T follicular helper cell (primary cell): ENCODE measurements around the gene MRPL49.
"Not testable (repeated sequence)": the region's sequence is repeated elsewhere in the genome, so short reads cannot be mapped to it uniquely, and the experiment has no call there.

Experiments used
- DNase-seq: peaks from one replicate; pipeline ENCODE4 v3.0.0-alpha.2; 2020; ENCODE audit warnings: low read depth

The MRPL49 gene

DNA sequence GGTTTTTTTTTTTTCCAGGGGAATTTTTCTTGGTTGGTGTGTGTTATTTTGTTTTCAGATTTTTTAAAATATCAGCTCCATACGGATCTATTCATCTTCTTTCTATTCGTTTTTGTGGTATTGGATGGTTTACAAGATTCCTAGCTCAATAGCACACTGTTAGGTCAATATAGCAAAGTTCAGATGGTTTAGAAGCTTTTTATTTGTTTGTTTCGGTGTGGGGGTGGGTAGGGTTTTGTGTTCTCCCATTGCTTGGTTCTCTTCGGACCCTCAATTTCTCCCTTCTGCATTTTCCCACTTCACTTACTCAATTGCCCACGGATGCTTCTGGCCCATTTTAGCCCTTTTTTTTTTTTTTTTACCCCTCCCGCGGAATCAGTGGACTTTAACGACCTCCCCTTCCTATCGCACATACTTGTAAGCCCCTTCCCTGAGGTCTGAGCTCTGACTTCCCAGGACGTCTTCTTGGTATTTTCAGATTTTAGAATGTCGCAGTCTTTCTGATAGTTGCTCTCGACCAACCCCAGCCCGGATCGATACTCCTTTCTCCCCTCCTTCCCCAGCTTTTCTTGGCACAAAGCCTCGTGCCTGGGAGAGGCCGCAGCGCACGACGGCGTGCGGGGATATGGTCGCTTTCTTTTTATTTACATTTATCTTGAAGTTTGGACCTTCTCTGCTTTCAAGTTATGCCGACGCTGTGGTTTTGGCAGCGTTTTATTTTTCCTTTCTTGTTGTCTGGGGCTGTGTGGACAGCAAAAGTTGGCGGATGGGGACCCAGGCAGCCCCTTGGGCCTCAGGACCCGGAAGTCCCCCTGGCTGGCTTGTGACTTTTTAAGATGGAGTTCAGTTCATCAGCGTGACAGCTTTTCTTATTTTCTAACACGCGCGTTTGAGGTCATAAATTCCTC, 43.5 kb downstream of the MRPL49 start:
- DNase-seq: no peak

DNA sequence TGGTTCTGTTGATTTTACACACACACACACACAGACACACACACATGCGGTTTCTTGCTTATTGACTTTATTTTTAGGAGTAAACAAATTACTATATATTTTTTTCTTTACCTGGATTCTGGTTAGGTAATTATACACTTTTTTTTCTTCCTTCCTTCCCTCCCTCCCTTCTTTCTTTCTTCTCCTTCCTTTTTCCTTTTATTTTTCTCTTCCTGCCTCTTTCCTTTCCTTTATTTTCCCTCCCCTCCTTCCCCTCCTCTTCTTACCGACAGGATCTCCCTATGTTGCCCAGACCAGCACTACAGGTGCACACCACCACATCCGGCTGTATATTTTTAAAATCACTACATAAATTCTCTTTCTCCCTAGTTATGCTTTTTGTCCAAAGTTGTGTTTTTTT, 44.8 kb downstream of the MRPL49 start:
- no peak for DNase-seq

DNA sequence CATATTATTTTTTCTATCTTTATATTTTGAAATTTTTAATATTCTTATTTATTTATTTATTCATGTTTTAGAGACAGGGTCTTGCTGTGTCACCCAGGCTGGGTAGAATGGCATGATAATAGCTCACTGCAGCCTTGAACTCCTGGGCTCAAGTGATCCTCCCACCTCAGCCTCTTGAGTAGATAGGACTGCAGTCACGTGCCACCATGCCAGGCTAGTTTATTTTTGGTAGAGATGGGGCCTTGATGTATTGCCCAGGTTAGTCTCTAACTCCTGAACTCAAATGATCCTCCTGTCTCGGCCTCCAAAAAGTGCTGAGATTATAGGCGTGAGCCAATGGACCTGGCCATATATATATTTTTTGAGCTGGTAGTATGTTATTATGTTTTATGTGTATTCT, 45.5 kb downstream of the MRPL49 start:
- no peak for DNase-seq

DNA sequence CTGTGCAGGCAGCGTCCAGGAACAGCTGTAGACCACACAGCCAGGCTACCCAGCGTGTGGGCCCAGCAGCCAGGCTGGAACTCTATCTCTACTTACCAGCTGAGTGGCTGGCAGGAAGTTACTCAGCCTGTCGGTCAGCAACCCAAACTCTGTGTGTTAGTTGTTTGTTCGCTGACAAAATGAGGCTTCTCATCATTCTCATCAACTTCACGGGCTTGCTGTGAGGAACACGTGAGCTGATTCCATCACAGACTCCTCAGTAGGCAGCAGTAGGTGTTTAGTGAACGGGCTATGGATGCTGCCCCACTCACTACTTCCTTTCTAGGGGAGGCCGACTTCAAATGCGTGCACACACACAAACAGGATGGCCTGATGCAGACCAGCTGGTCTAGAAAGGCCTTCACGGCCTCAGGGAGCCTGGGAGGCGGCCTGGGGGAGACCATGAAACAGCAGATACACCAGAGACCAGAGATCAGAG, 47.1 kb downstream of the MRPL49 start:
- DNase-seq: no peak

DNA sequence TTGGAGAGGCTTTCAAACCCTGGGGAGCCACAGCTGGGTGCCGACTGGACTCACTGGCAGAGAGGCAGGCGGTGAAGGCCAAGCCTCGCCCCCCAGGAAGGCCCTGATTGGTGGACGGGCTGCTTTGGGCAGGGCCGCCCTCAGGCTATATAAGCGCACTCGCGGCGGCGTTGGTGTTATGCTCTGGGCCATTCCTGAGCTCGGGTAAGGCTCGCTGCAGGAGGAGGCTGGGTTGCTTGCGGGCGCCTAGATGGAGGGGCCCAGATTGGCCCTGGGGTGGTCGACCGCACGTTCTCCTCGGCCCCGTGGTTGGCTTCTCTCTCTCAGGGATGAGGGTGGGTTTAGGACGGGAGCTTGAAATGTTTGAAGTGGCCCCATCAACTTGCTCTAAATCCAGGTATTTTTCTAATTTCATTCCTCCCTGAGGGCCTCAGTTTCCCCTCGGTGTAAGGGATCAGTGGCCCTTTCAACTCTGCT, 48.0 kb downstream of the MRPL49 start, which contains the start of gene SPDYC:
Gene SPDYC (plus strand): TSS at position 176 of the 477 bp plus-strand sequence. CDS start 1,125 bp downstream, outside the sequence.
- no peak for DNase-seq

DNA sequence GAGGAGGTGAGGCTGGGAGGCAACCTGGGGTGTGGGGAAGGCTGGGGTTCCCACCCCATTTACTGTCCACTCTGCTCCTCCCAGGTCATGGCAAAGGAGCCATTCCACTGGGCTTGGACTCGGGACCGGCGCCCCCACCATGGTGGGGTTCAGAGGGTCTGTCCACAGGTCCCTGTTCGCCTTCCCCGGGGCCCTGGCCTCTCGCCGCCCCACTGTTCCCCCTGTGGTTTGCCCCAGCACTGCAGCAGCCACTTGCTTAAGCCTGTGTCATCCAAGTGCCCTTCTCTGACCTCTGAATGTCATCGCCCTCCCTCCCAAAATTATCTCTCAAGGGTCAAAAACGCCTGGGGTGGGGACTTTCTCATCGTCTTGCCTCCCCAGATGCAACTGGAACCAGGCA, 50.5 kb downstream of the MRPL49 start:
- DNase-seq: no peak

DNA sequence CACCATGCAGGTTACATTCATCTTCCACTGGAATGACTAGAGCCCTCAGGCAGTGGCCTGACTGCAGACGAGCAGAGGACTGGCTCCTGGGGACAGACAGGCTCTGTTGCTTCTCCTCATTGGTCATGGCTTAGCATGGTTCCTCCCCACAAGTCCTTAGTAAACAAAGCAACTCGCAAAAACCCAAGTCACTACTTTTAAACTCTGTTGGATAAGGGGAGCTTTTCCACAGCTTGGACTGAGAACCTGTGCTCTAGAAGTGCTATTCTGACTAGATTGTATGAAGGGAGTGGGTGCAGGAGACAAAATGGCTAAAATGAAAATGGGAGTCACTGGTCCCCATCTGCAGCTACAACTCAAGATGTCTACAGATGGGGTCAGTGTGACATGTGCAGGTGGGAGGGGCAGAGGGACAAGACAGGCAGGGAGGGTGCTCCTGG, 52.5 kb downstream of the MRPL49 start:
- not testable (repeated sequence) for DNase-seq
